Lower lobe of right lung (tissue), 2 donors: ENCODE measurements around the gene SLF2. TPM values are rescaled to one million over a fixed set of nuclear protein-coding genes. Genes with fewer than 3 reads are reported as not detected.
A peak's percentile ranks its signal among the peaks of the same experiment; 100 is the strongest.

ENCODE experiments used
- ATAC-seq, 2 donors: fragments of 200-7000 bp; cut with Tn5 transposase; one replicate each; pipeline ENCODE4 v1.9.1; 2020 to 2022; ENCODE audit warnings: mild to moderate bottlenecking in 2 of 2, moderate library complexity in 2 of 2
- DNase-seq: peaks from one replicate; pipeline ENCODE4 v3.0.0-alpha.2; 2020
- H3K27ac ChIP-seq: fragments of 200-600 bp; one replicate; pipeline ENCODE4 v1.8.0; 2022
- H3K27me3 ChIP-seq: fragments of 200-600 bp; one replicate; pipeline ENCODE4 v1.8.0; 2022; ENCODE audit warnings: low read depth
- H3K36me3 ChIP-seq: fragments of 200-600 bp; one replicate; pipeline ENCODE4 v1.8.0; 2022; ENCODE audit warnings: mild to moderate bottlenecking
- H3K4me1 ChIP-seq: fragments of 200-600 bp; one replicate; pipeline ENCODE4 v1.8.0; 2022
- H3K4me3 ChIP-seq: fragments of 200-600 bp; one replicate; pipeline ENCODE4 v1.8.0; 2022; ENCODE audit warnings: mild to moderate bottlenecking
- H3K9me3 ChIP-seq: fragments of 200-600 bp; one replicate; pipeline ENCODE4 v1.8.0; 2022
- CTCF ChIP-seq: fragments of 200-600 bp; IDR thresholded peaks from one replicate; pipeline ENCODE4 v1.8.0; 2022; ENCODE audit warnings: antibody characterized with exemption, mild to moderate bottlenecking
- intact Hi-C: fragments of 100-400 bp; cut with DNase I; formaldehyde crosslinking; loops from one replicate; pipeline ENCODE4 v1.11.0; 2022
- total RNA-seq: library from RNA; stranded (reverse); fragmentation: NEBNext Ultra II Directional; extraction: Animal tissue kit (Norgen Biotek cat#: 25700); gene quantifications from one replicate; pipeline ENCODE4 v1.2.1, GENCODE V29; 2021
- donor health status: DM: no; HTN: yes; CAD: no; lungs with severe emphysema.

Gene SLF2
- total RNA-seq, 1 donor from 2014 or later = 34.4 TPM

DNA sequence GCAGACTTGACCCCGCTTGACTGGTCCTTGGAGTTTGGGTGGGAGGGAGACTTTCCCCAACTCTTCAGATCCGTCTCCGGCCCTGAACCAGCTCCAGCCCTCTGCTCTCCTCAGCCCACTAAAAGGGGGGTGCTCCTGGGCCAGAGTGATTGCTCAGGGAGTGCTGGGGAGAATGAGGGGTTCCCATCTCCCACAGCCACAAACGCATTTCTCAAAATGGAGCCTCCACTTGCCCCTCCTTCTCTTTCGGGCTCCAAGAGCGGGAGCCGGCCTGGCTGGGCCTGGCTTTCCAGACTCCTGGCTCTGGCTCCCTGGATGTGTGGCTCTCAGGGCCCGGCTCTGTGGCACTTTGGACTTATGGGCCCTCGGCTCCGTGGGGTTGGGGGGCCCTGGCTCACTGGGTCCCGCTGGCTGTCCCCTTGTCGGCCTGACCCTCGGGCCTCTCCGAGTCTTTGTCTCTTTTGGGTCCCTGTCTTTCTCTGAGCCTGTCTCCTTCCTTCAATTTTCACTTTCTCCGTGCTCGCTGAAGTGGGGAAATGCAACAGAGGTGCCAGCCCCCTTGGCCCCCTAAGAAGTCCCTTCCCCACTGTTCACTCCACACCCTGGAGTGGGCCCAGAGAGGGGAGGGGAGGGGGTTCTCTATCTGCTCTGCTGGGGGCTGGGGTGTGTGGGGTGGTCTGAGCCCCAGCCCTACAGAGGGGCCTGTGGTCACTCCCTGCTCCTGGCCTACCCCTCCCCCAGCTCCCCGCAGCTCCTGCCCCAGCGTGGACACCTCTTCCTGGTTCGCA lies 87.6 kb downstream of the SLF2 start:
- TF ChIP-seq CTCF = no peak
- ATAC-seq (no peak), DNase-seq (no peak)
- Histone ChIP-seq H3K27me3 (no peaks in the 10 kb centered on the region), H3K36me3 (peaks cover 28% of the 10 kb centered on the region), H3K4me1 (peaks cover 65% of the 10 kb centered on the region), H3K9me3 (no peaks in the 10 kb centered on the region), H3K27ac (peak overlapping the region; percentile 98), H3K4me3 (peak overlapping the region; percentile 75)
- intact Hi-C loops = no loop called here

- peaks cover 36% of the 10 kb centered on the region for H3K36me3 ChIP-seq
- peak overlapping the region; percentile 75 for H3K4me3 ChIP-seq
- H3K9me3 ChIP-seq = no peaks in the 10 kb centered on the region
- ATAC-seq = peak in 1 of 2 donors; percentile 6
- peak overlapping the region; percentile 98 for H3K27ac ChIP-seq
- no peak for TF ChIP-seq CTCF
- H3K27me3 ChIP-seq = no peaks in the 10 kb centered on the region
- H3K4me1 ChIP-seq = peaks cover 68% of the 10 kb centered on the region
- intact Hi-C loops = no loop called here
- DNase-seq = peak; percentile 76
Observed at GRCh38 chr10:101000915-101001658, 88.3 kb downstream of the SLF2 start.

DNA sequence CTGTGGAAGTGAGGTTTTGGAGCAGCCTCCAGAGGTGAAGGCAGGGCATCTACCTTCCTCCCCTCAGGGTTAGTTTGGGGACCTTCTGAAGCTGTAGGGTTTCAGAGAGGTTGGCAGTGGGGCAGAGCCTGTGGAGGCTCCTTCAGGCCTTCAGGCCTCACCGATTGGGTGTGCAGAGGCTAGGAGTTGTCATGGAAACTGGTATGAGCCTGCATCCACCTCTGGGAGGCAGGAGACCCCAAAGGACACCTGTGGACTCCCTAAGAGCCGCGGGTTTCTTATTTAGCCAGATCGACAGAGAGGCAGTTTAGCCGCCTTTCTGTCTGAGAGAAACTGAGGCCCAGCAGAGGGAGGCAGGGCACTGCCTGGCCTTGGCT lies 88.9 kb downstream of the SLF2 start:
- H3K9me3 ChIP-seq = no peaks in the 10 kb centered on the region
- H3K27me3 ChIP-seq = no peaks in the 10 kb centered on the region
- intact Hi-C loops = no loop called here
- peak overlapping the region; percentile 75 for H3K4me3 ChIP-seq
- peak overlapping the region; percentile 98 for H3K27ac ChIP-seq
- ATAC-seq = no peak
- peaks cover 42% of the 10 kb centered on the region for H3K36me3 ChIP-seq
- no peak for DNase-seq
- H3K4me1 ChIP-seq = peaks cover 62% of the 10 kb centered on the region
- TF ChIP-seq CTCF = no peak

- Histone ChIP-seq H3K27me3 (no peaks in the 10 kb centered on the region), H3K4me3 (no peak overlapping the region), H3K36me3 (peaks cover 50% of the 10 kb centered on the region), H3K4me1 (peaks cover 61% of the 10 kb centered on the region), H3K27ac (peak overlapping the region; percentile 98), H3K9me3 (no peaks in the 10 kb centered on the region)
- intact Hi-C loops = no loop called here
- DNase-seq = no peak
- ATAC-seq = no peak
- no peak for TF ChIP-seq CTCF
Observed at GRCh38 chr10:101002456-101002855, 89.7 kb downstream of the SLF2 start.

- intact Hi-C loops = no loop called here
- Histone ChIP-seq H3K36me3 (peaks cover 51% of the 10 kb centered on the region), H3K4me3 (no peak overlapping the region), H3K27ac (peak overlapping the region; percentile 36), H3K9me3 (no peaks in the 10 kb centered on the region), H3K4me1 (peaks cover 57% of the 10 kb centered on the region), H3K27me3 (no peaks in the 10 kb centered on the region)
- ATAC-seq (no peak), DNase-seq (no peak)
- TF ChIP-seq CTCF = no peak
Observed at GRCh38 chr10:101003639-101004206, 91.0 kb downstream of the SLF2 start.
